Adrenal gland (tissue), 5 donors: Measurements from ENCODE around the gene PAXX.

ENCODE experiments used
- POLR2A ChIP-seq, 2 donors: fragments of 450-650 bp; IDR thresholded peaks; one replicate each; pipeline ENCODE4 v1.6.1; 2017; ENCODE audit warnings: antibody characterized with exemption in 2 of 2, mild to moderate bottlenecking in 2 of 2, moderate library complexity in 1 of 2
- TF ChIP-seq, protein P1 (sequence below), 6 experiments: fragments of 450-650 bp in 4 of 6; fragments of 200-600 bp in 2 of 6; sonication (generic) in 1 of 6; IDR thresholded peaks; 1 replicate in 5 of 6; 2 replicates in 1 of 6; pipeline versions ENCODE4 v1.5.1 to v1.8.0; 2016 to 2021; ENCODE audit warnings: antibody characterized with exemption in 6 of 6, mild to moderate bottlenecking in 2 of 6, moderate library complexity in 1 of 6
- donor health status: DM: no; HTN: no; CAD: no.

GRCh38 chr9:137011907-137012675 lies 19.9 kb downstream of the PAXX start:
- TF ChIP-seq, protein P1, sequence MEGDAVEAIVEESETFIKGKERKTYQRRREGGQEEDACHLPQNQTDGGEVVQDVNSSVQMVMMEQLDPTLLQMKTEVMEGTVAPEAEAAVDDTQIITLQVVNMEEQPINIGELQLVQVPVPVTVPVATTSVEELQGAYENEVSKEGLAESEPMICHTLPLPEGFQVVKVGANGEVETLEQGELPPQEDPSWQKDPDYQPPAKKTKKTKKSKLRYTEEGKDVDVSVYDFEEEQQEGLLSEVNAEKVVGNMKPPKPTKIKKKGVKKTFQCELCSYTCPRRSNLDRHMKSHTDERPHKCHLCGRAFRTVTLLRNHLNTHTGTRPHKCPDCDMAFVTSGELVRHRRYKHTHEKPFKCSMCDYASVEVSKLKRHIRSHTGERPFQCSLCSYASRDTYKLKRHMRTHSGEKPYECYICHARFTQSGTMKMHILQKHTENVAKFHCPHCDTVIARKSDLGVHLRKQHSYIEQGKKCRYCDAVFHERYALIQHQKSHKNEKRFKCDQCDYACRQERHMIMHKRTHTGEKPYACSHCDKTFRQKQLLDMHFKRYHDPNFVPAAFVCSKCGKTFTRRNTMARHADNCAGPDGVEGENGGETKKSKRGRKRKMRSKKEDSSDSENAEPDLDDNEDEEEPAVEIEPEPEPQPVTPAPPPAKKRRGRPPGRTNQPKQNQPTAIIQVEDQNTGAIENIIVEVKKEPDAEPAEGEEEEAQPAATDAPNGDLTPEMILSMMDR (IDR thresholded peaks at IDR 0.05), result no peak
- no peak for TF ChIP-seq POLR2A (IDR thresholded peaks at IDR 0.05)
